Body of pancreas (tissue), 4 donors: ENCODE results near the gene UGT1A4. TPM values are rescaled to one million over a fixed set of nuclear protein-coding genes. Genes with fewer than 3 reads are reported as not detected.

Source experiments
- ATAC-seq: fragments of 150-250 bp; one replicate; pipeline ENCODE4 v1.9.1; 2016
- DNase-seq, 4 donors: peaks; one replicate each; pipeline ENCODE4 v3.0.0-alpha.2; 2019
- H3K27ac ChIP-seq, 4 donors: fragments of 200-600 bp; sonication (generic); 1 replicate in 3 of 4; 2 replicates in 1 of 4; pipeline versions ENCODE4 v1.5.1 to v1.6.1; 2016 to 2019; ENCODE audit warnings: mild to moderate bottlenecking in 1 of 4, mixed read lengths in 1 of 4, moderate library complexity in 1 of 4
- H3K27me3 ChIP-seq, 2 donors: fragments of 200-600 bp; sonication (generic); one replicate each; pipeline ENCODE4 v1.6.0; 2016; ENCODE audit warnings: mild to moderate bottlenecking in 1 of 2
- H3K36me3 ChIP-seq, 2 donors: fragments of 200-600 bp; sonication (generic); replicated peaks in 1 of 2; 2 replicates each; pipeline ENCODE4 v1.5.1; 2016; ENCODE audit warnings: low read depth in 2 of 2; ENCODE audit not compliant: insufficient read depth in 1 of 2
- H3K4me1 ChIP-seq: fragments of 200-600 bp; sonication (generic); one replicate; pipeline ENCODE4 v1.6.0; 2016
- H3K4me3 ChIP-seq, 2 donors: fragments of 200-600 bp; sonication (generic); 1 replicate in 1 of 2; 2 replicates in 1 of 2; pipeline ENCODE4 v1.5.1; 2016 to 2019
- H3K9me3 ChIP-seq, 3 donors: fragments of 200-600 bp; sonication (generic); 1 replicate in 2 of 3; 2 replicates in 1 of 3; pipeline ENCODE4 v1.5.1; 2016
- POLR2A ChIP-seq, 3 donors: fragments of 450-650 bp; IDR thresholded peaks; one replicate each; pipeline ENCODE4 v1.6.1; 2016; ENCODE audit warnings: antibody characterized with exemption in 3 of 3, mild to moderate bottlenecking in 2 of 3
- WGBS, 2 donors: methylation state at CpG; one replicate each; pipeline ENCODE4 v1.1.5; 2017; 5-methylcytosine and 5-hydroxymethylcytosine counted together
- intact Hi-C: fragments of 100-400 bp; cut with DNase I; formaldehyde crosslinking; loops from one replicate; pipeline ENCODE4 v1.15.1; 2023
- total RNA-seq, 2 donors: library from RNA; depleted of rRNA; stranded (reverse); fragments of >200 nt; gene quantifications; one replicate each; pipeline ENCODE4 v1.1.0, GENCODE V29; 2016
- TF ChIP-seq, protein P1 (sequence below), 7 experiments: fragments of 450-650 bp in 4 of 7; fragments of 200-600 bp in 3 of 7; sonication (generic) in 3 of 7; IDR thresholded peaks; one replicate each; pipeline ENCODE4 v1.5.1; 2016 to 2019; ENCODE audit warnings: antibody characterized with exemption in 7 of 7

Gene UGT1A4
- total RNA-seq, 2 donors from 2014 or later = 3.3 TPM; not detected in 1

DNA sequence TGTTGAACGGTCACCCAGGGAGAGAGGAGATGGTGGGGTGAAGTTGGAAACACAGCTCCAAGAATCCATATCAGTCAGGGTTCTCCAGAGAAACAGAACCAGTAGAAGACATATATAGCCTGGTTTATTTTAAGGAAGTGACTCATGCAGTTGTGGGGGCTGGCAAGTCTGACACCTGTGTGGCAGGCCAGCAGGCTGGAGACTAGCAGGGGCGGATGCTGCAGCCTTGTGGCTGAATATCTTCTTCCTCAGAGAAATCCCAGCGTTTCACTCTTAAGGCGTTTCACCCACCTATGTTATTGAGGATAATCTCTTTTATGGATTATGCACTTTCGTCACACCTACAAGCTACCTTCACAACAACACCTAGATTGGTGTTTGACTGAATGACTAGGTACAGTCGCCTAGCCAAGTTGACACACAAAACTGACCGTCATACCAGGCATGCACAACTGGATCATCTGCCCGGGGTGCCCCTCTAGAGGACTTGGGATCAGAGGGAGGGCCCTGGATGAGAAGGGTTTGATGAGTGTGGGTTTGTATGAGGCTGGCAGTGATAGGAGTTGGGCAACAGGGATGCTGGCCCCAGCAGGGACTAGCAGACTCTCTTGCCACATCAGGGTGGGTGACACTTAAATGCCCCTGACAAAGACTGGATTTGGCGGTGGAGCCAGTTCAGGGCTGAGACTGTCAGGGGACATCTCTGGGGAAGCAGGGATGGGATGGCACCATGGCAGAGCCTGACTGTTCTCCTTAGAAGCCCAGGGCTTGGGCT lies 83.0 kb downstream of the UGT1A4 start:
- Histone ChIP-seq H3K36me3 (no peaks in the 10 kb centered on the region), H3K27me3 (no peaks in the 10 kb centered on the region), H3K4me3 (no peak overlapping the region), H3K27ac (no peak overlapping the region), H3K4me1 (no peaks in the 10 kb centered on the region), H3K9me3 (no peaks in the 10 kb centered on the region)
- intact Hi-C loops = no loop called here
- ATAC-seq (no peak), DNase-seq (no peak)
- TF ChIP-seq, protein P1, sequence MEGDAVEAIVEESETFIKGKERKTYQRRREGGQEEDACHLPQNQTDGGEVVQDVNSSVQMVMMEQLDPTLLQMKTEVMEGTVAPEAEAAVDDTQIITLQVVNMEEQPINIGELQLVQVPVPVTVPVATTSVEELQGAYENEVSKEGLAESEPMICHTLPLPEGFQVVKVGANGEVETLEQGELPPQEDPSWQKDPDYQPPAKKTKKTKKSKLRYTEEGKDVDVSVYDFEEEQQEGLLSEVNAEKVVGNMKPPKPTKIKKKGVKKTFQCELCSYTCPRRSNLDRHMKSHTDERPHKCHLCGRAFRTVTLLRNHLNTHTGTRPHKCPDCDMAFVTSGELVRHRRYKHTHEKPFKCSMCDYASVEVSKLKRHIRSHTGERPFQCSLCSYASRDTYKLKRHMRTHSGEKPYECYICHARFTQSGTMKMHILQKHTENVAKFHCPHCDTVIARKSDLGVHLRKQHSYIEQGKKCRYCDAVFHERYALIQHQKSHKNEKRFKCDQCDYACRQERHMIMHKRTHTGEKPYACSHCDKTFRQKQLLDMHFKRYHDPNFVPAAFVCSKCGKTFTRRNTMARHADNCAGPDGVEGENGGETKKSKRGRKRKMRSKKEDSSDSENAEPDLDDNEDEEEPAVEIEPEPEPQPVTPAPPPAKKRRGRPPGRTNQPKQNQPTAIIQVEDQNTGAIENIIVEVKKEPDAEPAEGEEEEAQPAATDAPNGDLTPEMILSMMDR (IDR thresholded peaks at IDR 0.05) = no peak
- TF ChIP-seq POLR2A (IDR thresholded peaks at IDR 0.05) = no peak
- WGBS, 2 donors = 55 to 68% methylated on average over 8 to 9 of the region's 9 CpGs

DNA sequence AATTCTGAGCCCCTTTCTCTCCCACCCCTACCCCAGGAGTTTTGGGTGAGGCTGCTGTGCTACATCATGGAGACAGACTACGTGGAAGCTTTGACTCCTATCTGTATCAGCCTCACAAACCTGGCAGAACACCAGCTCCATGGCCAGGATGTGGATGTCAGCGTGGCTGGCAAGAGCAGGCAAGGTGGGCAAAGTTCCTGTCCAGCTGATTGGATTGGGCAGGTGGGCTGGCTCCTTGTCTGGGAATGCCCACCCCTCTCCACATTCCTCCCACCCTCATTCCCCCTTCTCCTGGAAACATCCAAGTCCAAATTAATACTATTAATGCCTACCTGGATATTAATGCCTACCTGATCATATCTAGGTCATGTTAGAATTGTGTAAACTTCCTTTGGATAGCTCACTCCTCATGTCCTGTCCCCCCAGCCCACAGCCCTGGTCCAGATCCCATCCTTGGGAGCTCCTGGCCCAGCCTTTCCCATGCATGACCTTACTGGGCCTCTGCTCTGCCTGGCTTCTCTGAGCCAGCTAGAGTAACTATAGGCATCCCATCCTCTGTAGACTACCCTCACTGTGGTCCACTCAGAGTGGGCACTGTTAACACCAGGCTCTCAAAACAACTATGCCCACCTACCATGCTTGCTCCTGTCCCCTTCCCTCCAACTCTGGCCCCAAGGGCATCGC lies 83.7 kb downstream of the UGT1A4 start:
- TF ChIP-seq, protein P1 (IDR thresholded peaks at IDR 0.05) = no peak
- Histone ChIP-seq H3K27me3 (no peaks in the 10 kb centered on the region), H3K36me3 (no peaks in the 10 kb centered on the region), H3K27ac (no peak overlapping the region), H3K4me3 (no peak overlapping the region), H3K9me3 (no peaks in the 10 kb centered on the region), H3K4me1 (no peaks in the 10 kb centered on the region)
- intact Hi-C loops = no loop called here
- ATAC-seq (no peak), DNase-seq (no peak)
- WGBS, 2 donors = 33 to 52% methylated on average over 1 to 3 of the region's 3 CpGs

DNA sequence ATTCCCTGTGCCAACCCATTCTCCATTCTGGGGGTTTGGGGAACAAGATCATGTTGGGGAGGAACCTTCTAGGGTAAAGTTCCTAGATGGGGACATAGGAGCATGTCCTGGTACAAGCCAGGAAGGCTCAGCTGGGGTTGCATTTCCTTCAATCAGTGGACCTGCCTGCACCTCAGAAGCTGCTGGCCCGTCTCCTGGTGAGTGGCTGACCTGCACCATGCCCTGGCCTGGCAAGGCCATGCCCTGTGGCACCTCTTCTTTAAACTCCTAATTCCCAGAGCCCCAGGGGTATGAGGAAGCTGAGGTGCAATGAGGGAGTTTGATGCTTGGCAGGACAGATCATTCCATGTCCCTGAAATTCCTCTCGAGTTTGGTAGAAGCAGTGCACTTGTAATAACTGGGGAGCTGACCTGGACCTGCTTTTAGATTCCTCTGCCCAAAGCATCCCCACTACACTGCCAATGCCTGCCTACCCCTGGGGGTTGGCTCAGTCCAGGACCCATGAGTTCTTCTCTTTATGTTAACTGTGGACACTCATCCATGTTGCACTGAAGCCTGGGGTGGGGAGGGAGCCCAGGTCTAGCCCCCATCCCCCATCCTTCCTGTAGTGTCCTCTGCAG lies 84.9 kb downstream of the UGT1A4 start:
- intact Hi-C loops = no loop called here
- Histone ChIP-seq H3K27ac (no peak overlapping the region), H3K9me3 (no peaks in the 10 kb centered on the region), H3K4me3 (no peak overlapping the region), H3K4me1 (no peaks in the 10 kb centered on the region), H3K27me3 (no peaks in the 10 kb centered on the region), H3K36me3 (no peaks in the 10 kb centered on the region)
- ATAC-seq (no peak), DNase-seq (no peak)
- TF ChIP-seq, protein P1 (IDR thresholded peaks at IDR 0.05) = no peak
- TF ChIP-seq POLR2A (IDR thresholded peaks at IDR 0.05) = no peak
- WGBS, 2 donors = 44 to 67% methylated on average over 1 to 2 of the region's 2 CpGs

DNA sequence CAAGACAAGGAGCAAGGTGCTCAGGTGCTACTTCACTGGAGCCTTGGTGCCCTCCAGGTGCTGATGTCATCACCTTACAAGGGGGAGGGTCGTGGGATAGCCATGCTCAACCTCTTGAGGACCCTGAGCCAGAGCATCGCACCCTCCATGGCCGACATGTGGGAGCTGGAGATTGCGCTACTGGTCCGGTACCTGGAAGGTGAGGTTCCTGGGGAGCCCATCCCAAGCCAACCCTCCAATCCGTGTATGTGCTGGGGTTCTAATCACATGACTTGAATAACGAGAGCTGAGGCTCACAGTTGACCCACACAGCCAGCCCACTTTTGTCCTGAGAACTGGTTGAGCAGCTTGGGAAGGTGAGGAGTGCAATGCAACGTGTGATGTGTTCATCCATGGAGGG lies 85.5 kb downstream of the UGT1A4 start:
- no peaks in the 10 kb centered on the region for H3K4me1 ChIP-seq
- no peaks in the 10 kb centered on the region for H3K36me3 ChIP-seq
- intact Hi-C loops = no loop called here
- no peak for ATAC-seq
- no peaks in the 10 kb centered on the region for H3K9me3 ChIP-seq
- no peak for DNase-seq
- no peak for TF ChIP-seq POLR2A (IDR thresholded peaks at IDR 0.05)
- TF ChIP-seq, protein P1 (IDR thresholded peaks at IDR 0.05) = no peak
- no peaks in the 10 kb centered on the region for H3K27me3 ChIP-seq
- no peak overlapping the region for H3K4me3 ChIP-seq
- 35 to 56% methylated on average over 5 to 8 of the region's 8 CpGs for WGBS, 2 donors
- no peak overlapping the region for H3K27ac ChIP-seq
